RKO (cell line): ENCODE results near the gene TMIGD2.
A peak's percentile ranks its signal among the peaks of the same experiment; 100 is the strongest.
"Not testable (repeated sequence)": the region's sequence is repeated elsewhere in the genome, so short reads cannot be mapped to it uniquely, and the experiment has no call there.

ENCODE experiments used
- DNase-seq: peaks from one replicate; pipeline ENCODE4 v3.0.0-alpha.2; 2016; ENCODE audit warnings: low spot score

TMIGD2 gene

DNA sequence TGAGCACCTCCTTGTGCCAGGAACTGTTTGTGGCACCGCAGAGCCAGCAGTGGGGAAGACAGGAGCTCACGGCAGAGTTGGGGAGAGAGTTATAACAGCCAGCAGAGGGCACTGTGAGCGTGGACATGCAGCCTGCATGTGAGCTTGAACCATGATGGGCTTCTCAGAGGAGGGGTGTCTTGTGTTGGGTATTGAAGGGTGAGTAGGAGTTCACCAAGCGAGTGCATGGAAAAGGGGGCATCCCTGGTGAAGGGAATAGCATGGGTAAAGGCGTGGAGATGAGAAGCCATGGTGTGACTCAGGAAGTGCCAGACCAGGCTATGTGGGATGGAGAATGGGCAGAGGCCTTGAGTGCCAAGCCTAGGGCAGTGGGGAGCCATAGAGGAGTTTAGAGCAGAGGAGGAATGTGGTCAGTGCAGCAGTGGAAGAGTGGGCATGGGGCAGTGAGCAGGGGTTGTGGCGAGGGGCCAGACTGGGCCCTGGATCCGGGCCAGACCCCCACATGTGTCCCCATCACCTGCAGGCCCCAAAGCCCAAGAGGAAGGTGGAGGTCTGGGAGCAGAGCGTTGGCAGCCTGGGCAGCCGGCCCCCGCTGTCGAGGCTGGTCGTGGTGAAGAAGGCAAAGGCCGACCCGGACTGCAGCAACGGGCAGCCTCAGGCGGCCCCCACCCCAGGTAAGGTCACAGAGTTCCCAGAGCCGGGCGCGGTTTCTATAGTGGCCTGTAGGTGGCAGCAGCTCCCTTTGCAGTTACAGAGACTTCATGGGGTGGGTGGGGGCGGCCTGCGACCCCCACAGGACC lies 34.9 kb downstream of the TMIGD2 start:
- DNase-seq = peak; percentile 78

DNA sequence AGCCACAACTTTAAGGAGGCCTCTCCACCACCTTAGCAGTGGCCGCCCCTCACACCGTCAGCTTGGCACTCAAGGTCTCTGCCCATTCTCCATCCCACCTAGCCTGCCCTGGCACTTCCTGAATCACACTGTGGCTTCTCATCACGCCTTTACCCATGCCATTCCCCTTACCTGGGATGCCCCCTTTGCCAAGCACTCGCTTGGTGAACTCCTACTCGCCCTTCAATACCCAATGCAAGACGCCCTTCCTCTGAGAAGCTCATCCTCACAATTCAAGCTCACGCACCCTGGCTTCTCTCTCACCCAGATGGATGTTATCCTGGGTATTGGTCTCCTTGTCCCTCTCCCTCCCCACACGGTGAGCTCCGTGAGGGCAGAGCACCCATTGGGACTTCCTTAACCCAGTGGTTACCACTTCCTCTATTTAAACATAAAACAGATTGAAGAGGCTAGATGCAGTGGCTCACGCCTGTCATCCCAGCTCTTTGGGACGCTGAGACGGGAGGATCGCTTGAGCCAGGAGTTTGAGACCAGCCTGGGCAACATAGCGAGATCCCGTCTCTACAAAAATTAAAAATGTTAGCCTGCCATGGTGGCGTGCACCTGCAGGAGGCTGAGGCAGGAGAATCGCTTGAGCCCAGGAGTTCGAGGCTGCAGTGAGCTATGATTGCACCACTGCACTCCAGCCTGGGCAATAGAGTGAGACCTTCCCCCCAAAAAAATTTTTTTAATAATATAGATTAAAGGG lies 35.8 kb downstream of the TMIGD2 start:
- DNase-seq = no peak

DNA sequence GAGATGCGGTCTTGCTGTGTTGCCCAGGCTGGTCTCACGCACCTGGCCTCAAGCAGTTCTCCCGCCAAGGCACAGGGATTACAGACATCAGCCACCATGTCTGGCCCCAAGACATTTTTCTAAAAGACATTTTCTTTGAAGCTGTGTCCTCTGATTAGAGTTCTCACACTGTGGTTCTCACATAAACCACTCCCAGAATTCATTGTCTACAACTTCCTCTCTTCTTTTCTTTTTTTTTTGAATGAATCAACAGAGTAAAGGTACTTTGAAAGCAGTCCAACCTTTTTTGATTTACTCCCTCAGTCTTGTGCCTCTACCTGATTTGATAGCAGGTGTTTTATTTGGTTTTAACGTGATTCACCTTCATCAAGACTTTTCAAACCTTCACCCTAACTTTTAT lies 37.4 kb downstream of the TMIGD2 start:
- DNase-seq = no peak

DNA sequence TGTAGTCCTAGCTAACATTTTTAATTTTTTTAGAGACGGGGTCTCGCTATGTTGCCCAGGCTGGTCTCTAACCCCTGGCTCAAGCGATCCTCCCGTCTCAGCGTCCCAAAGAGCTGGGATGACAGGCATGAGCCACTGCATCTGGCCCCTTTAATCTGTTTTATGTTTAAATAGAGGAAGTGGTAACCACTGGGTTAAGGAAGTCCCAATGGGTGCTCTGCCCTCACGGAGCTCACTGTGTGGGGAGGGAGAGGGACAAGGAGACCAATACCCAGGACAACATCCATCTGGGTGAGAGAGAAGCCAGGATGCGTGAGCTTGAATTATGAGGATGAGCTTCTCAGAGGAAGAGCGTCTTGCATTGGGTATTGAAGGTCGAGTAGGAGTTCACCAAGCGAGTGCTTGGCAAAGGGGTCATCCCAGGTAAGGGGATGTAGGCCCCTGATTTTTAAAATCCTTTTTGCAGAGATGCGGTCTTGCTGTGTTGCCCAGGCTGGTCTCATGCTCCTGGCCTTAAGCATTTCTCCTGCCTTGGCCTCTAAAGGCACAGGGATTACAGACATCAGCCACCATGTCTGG lies 41.5 kb downstream of the TMIGD2 start:
- DNase-seq = no peak

DNA sequence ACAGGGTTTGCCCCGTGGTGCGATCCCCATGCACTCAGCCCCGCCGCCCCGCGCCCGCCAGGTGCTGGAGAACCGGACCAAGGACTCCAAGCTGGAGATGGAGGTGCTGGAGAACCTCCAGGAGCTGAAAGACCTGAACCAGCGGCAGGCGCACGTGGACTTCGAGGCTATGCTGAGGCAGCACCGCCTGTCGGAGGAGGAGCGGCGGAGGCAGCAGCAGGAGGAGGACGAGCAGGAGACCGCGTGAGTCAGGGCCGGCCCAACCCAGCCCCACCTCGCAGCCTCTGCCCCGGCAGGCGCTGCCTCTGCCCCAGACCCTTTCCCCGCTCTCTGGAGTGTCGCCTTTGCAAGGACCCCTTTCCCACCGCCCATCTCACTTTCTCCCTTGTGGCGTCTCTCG lies 44.0 kb downstream of the TMIGD2 start:
- no peak for DNase-seq

DNA sequence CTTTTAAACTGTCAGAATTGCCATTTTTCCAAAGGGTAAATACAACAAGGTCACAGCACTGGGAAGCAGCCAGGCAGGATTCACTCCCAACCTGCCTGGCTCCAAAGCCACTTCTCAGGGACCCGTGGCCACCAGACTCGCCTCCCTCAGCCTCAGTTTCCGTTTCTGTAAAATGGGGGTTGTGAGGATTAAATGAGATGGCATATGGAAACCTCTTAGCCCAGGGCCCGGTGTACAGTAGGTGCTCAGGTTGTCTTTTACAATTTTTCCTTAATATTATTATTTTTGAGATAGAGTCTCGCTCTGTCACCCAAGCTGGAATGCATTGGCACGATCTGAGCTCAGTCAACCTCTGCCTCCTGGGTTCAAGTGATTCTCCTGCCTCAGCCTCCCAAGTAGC lies 45.2 kb downstream of the TMIGD2 start:
- DNase-seq = no peak

DNA sequence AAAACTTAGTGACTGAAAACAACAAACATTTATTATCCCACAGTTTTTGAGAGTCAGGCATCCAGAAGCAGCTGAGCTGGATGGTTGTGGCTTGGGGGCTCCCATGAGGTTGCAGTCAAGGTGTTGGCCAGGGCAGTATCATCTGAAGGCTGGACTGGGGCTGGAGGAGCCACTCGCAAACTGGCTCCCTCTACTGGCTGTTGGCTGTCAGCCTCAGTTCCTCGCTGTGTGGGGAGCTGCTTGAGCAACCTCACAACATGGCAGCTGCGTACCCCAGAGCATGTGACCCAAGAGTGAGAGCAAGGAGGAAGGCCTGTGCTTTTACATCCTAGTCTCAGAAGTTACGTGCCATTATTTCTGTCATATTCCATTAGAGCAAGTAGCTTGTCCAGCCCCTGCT lies 45.6 kb downstream of the TMIGD2 start:
- DNase-seq = peak; percentile 35

DNA sequence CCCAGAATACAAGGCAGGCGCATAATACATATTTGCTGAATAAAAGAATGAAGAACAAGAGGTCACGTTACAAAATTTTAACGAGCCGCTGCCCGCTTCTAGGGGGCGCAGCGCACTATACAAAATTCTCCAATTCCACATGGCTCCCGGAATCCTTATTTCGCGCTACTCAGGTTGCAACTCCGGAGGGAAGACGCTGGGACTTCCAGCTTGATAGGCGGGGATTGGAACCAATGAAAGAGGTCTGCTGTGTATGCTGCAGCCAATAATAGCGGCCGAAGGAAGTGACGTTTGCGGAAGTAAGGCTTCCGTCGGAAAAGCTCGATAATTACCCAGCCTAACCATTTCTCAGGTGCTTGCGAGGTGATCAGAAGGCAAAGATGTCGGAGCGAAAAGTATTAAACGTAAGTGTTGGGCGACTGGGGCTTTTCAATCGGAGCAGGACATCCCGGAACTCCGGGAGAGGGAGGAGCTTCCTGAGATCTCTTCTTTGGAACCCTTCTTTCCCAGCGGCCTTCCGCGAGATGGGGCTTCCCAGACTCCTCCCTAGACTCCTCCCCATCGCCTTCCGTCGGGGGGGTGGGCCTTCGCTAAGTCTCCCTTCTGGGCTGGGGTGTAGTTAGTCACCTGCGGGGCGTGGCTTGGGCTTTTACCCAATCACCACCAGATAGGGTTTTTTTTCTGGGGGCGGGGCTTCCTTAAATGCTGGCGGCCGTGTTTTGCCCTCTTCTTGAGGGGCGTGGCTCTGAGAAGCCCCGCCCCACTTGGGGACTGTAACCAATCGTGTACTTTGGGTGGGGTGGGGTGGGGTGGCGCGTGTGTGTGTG lies 55.2 kb downstream of the TMIGD2 start, which contains the start of gene YJU2:
YJU2 (plus strand) TSS at position 314 of the 827 bp plus-strand sequence; CDS start at position 381, 67 bp downstream.
- DNase-seq = peak; percentile 99

DNA sequence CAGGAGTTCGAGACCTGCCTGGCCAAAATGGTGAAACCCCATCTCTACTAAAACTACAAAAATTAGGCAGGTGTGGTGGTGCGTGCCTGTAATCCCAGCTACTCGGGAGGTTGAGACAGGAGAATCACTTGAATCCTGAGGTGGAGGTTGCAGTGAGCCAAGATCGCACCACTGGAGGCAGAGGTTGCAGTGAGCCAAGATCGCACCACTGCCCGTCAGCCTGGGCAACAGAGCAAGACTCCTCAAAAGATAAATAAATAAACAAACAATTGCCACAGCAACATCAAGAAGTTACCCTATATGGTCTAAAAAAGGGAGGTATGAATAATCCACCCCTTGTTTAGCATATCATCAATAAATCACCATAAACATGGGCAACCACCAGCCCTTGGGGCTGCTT lies 56.3 kb downstream of the TMIGD2 start:
- not testable (repeated sequence) for DNase-seq
